GM12878 (cell line): Measurements from ENCODE around the gene RPUSD3. TPM values are rescaled to one million over a fixed set of nuclear protein-coding genes. Genes with fewer than 3 reads are reported as not detected.

Experiments used
- ATAC-seq: fragments of 200-7000 bp; cut with Tn5 transposase; 3 replicates; pipeline ENCODE4 v1.9.1; 2020; ENCODE audit warnings: mild to moderate bottlenecking, moderate library complexity
- BruUV-seq: library from RNA; stranded (reverse); fragments of 400-500 nt; replicated peaks from 2 replicates; lab custom pipeline; 2021; lab: Mats Ljungman, UMichigan
- CTCF ChIA-PET: fragments of 300-600 bp; sonication (Branson Sonifier 250); formaldehyde crosslinking; extraction: SDS; loops from one replicate; lab custom pipeline; 2021; ENCODE audit warnings: inconsistent platforms; lab: Yijun Ruan, JAX
- POLR2A ChIA-PET: fragments of 350-600 bp; formaldehyde crosslinking; extraction: SDS; loops from one replicate; lab custom pipeline; 2021; ENCODE audit warnings: inconsistent platforms; lab: Charles Lee
- RAD21 ChIA-PET: fragments of 300-600 bp; sonication (Branson Sonifier 250); formaldehyde crosslinking; loops from one replicate; lab custom pipeline; 2023; ENCODE audit warnings: antibody characterized with exemption; ENCODE audit not compliant: unreplicated experiment; lab: Charles Lee
- SMC1A ChIA-PET: fragments of 300-600 bp; sonication (Branson Sonifier 250); formaldehyde crosslinking; loops from one replicate; lab custom pipeline; 2023; ENCODE audit not compliant: unreplicated experiment, uncharacterized antibody; lab: Charles Lee
- DNase-seq: peaks from one replicate; pipeline ENCODE4 v3.0.0-alpha.2; 2011; ENCODE audit warnings: low read depth, low spot score
- FAIRE-seq: peaks from 3 replicates; lab custom pipeline; 2011; peaks lifted over from hg19 to GRCh38; lab: Jason Lieb, UNC
- H2AFZ ChIP-seq: 2 replicates; pipeline ENCODE4 v1.6.0; 2011; ENCODE audit warnings: low read depth, low read length, control low read depth; ENCODE audit not compliant: control insufficient read depth
- H3K27ac ChIP-seq: 2 replicates; pipeline ENCODE4 v1.5.1; 2011; ENCODE audit warnings: control low read depth; ENCODE audit not compliant: control insufficient read depth, insufficient read depth
- H3K27me3 ChIP-seq, 2 experiments: replicated peaks in 1 of 2; 2 replicates each; pipeline versions ENCODE4 v1.6.0 to v1.6.1; 2011; ENCODE audit warnings: low read length in 1 of 2; ENCODE audit not compliant: control insufficient read depth in 2 of 2, insufficient read depth in 2 of 2
- H3K36me3 ChIP-seq, 2 experiments: 2 replicates each; pipeline ENCODE4 v1.5.1; 2011; ENCODE audit warnings: low read length in 1 of 2; ENCODE audit not compliant: control insufficient read depth in 2 of 2, insufficient read depth in 2 of 2
- H3K4me1 ChIP-seq: 2 replicates; pipeline ENCODE4 v1.6.1; 2011; ENCODE audit warnings: mild to moderate bottlenecking, low read length, moderate library complexity, mixed read lengths; ENCODE audit not compliant: control insufficient read depth, insufficient read depth
- H3K4me2 ChIP-seq: 2 replicates; pipeline ENCODE4 v1.6.0; 2011; ENCODE audit warnings: control low read depth; ENCODE audit not compliant: control insufficient read depth, insufficient read depth
- H3K4me3 ChIP-seq: fragments of 200-600 bp; sonication (generic); 2 replicates; pipeline ENCODE4 v1.5.1; 2016
- H3K79me2 ChIP-seq: 2 replicates; pipeline ENCODE4 v1.6.0; 2011; ENCODE audit warnings: low read length; ENCODE audit not compliant: control insufficient read depth, insufficient read depth
- H3K9ac ChIP-seq: 2 replicates; pipeline ENCODE4 v1.8.0; 2011; ENCODE audit warnings: low read length, control low read depth, mixed read lengths; ENCODE audit not compliant: control insufficient read depth, insufficient read depth
- H3K9me3 ChIP-seq: replicated peaks from 3 replicates; pipeline ENCODE4 v1.5.1; 2011; ENCODE audit warnings: mild to moderate bottlenecking, low read length; ENCODE audit not compliant: control insufficient read depth, insufficient read depth
- H4K20me1 ChIP-seq: 2 replicates; pipeline ENCODE4 v1.6.0; 2011; ENCODE audit not compliant: control insufficient read depth, insufficient read depth
- ATF7 ChIP-seq: fragments of 450-650 bp; IDR thresholded peaks from 2 replicates; pipeline ENCODE4 v1.6.1; 2016; ENCODE audit warnings: low read depth, mild to moderate bottlenecking
- BRCA1 ChIP-seq: IDR thresholded peaks from 2 replicates; pipeline ENCODE4 v1.6.1; 2011; ENCODE audit warnings: low read depth, low read length, improper control_type of control experiment
- CREB1 ChIP-seq: IDR thresholded peaks from 2 replicates; pipeline ENCODE4 v1.6.1; 2012; ENCODE audit warnings: low read depth, mild to moderate bottlenecking, inconsistent platforms
- EGR1 ChIP-seq, 2 experiments: IDR thresholded peaks; 1 replicate in 1 of 2; 2 replicates in 1 of 2; pipeline ENCODE4 v1.6.1; 2011 to 2012; ENCODE audit warnings: low read depth in 2 of 2, low read length in 2 of 2, borderline replicate concordance in 1 of 2, mild to moderate bottlenecking in 1 of 2, moderate library complexity in 1 of 2
- EZH2 ChIP-seq: IDR thresholded peaks from 2 replicates; pipeline ENCODE4 v1.6.1; 2012; ENCODE audit warnings: low read depth, mild to moderate bottlenecking, control low read depth, inconsistent platforms, low read length, borderline replicate concordance; ENCODE audit not compliant: control insufficient read depth
- MEF2A ChIP-seq: IDR thresholded peaks from 2 replicates; pipeline ENCODE4 v1.6.1; 2011; ENCODE audit warnings: low read depth, mild to moderate bottlenecking, low read length, moderate library complexity; ENCODE audit not compliant: insufficient read depth
- MTA3 ChIP-seq: IDR thresholded peaks from 2 replicates; pipeline ENCODE4 v1.6.1; 2012; ENCODE audit warnings: low read length, inconsistent platforms, borderline replicate concordance
- NRF1 ChIP-seq: conservative IDR thresholded peaks from 2 replicates; pipeline ENCODE4 v1.6.1; 2011; ENCODE audit warnings: mild to moderate bottlenecking, low read depth, low read length, improper control_type of control experiment
- REST ChIP-seq: IDR thresholded peaks from 2 replicates; pipeline ENCODE4 v1.6.1; 2012; ENCODE audit warnings: mild to moderate bottlenecking, low read depth, low read length
- SMARCA5 ChIP-seq: fragments of 450-650 bp; IDR thresholded peaks from 2 replicates; pipeline ENCODE4 v1.6.1; 2017; ENCODE audit warnings: mild to moderate bottlenecking
- SREBF2 ChIP-seq: IDR thresholded peaks from 2 replicates; pipeline ENCODE4 v1.6.1; 2012; ENCODE audit warnings: mild to moderate bottlenecking, low read length
- TBL1XR1 ChIP-seq: IDR thresholded peaks from 2 replicates; pipeline ENCODE4 v1.6.1; 2012; ENCODE audit warnings: low read depth, low read length, improper control_type of control experiment
- ZBED1 ChIP-seq: IDR thresholded peaks from 2 replicates; pipeline ENCODE4 v1.6.1; 2016; ENCODE audit warnings: borderline replicate concordance
- ZSCAN29 ChIP-seq: fragments of 450-650 bp; IDR thresholded peaks from 2 replicates; pipeline ENCODE4 v1.6.1; 2017; ENCODE audit warnings: mild to moderate bottlenecking, moderate library complexity
- WGBS: methylation state at CpG from one replicate; pipeline ENCODE4 v1.1.6; 2016; ENCODE audit warnings: low lambda C conversion rate; ENCODE audit not compliant: insufficient replicate concordance, insufficient coverage; ENCODE audit errors: missing lambda C conversion rate; 5-methylcytosine and 5-hydroxymethylcytosine counted together
- in situ Hi-C: fragments of 300-500 bp; cut with MboI; formaldehyde crosslinking; loops from 9 replicates; pipeline ENCODE4 v1.14.3; 2018; ENCODE audit warnings: mixed read lengths
- intact Hi-C: fragments of 100-400 bp; cut with micrococcal nuclease; formaldehyde crosslinking; loops from one replicate; pipeline ENCODE4 v1.14.2; 2022; ENCODE audit not compliant: unreplicated experiment
- polyA plus RNA-seq, 11 experiments: library from polyadenylated mRNA; depleted of rRNA in 4 of 11; unstranded in 6 of 11; stranded (reverse) in 5 of 11; fragments of >200 nt; fragmentation: Nextera tagmentation in 4 of 11; fragmentation: Illumina TruSeq in 1 of 11; extraction: Ambion mirVana in 4 of 11; extraction: Trizol in 1 of 11; gene quantifications; 1 replicate in 1 of 11; 2 replicates in 10 of 11; pipeline versions ENCODE4 v1.2.1 to v1.2.3, GENCODE V29; 2011 to 2016; ENCODE audit warnings: inconsistent platforms in 2 of 11, missing spikeins in 2 of 11, low read depth in 1 of 11
- total RNA-seq, 4 experiments: library from RNA; depleted of rRNA in 3 of 4; stranded (reverse); fragments of >200 nt in 3 of 4; fragmentation: Illumina TruSeq in 1 of 4; extraction: Trizol in 1 of 4; gene quantifications; 2 replicates each; pipeline versions ENCODE4 v1.2.1 to v1.2.3, GENCODE V29; 2013 to 2021
- TF ChIP-seq, protein P1 (sequence below): fragments of 450-650 bp; IDR thresholded peaks from 2 replicates; pipeline ENCODE4 v1.6.1; 2018; ENCODE audit warnings: mild to moderate bottlenecking, low read depth, moderate library complexity; ENCODE audit not compliant: partially characterized antibody
- TF ChIP-seq, protein P2 (sequence below): fragments of 450-650 bp; IDR thresholded peaks from 2 replicates; pipeline ENCODE4 v1.6.1; 2017; ENCODE audit warnings: low read depth, mild to moderate bottlenecking, moderate library complexity
- TF ChIP-seq, protein P3 (sequence below): fragments of 450-650 bp; IDR thresholded peaks from 2 replicates; pipeline ENCODE4 v1.6.1; 2016; ENCODE audit warnings: mild to moderate bottlenecking

RPUSD3 gene
- total and polyA plus RNA-seq, 10 of the 15 experiments (the other 5 are each of a cell fraction or from before 2014, with no cell fraction given) = 6.4 to 72.9 (median 41.8) TPM

- peaks cover under 1 to 2% of the 10 kb centered on the region in 2 experiments; a peak in 2 of 4 replicates for H3K27me3 ChIP-seq
- no peaks in the 10 kb centered on the region for H3K4me1 ChIP-seq
- no TSS peak for BruUV-seq
- intact Hi-C loops = no loop called here
- in situ Hi-C loops = no loop called here
- SMC1A ChIA-PET = no interaction called here
- no peak overlapping the region for H3K4me3 ChIP-seq
- CTCF ChIA-PET = interaction anchor here (0.5 to 0.6 kb wide), 2 partner anchors 35 to 285 kb away, joined by 3 to 4 read pairs; no protein-coding TSS in a partner anchor
- H3K79me2 ChIP-seq = no peaks in the 10 kb centered on the region
- DNase-seq (no peak), ATAC-seq (no peak), FAIRE-seq (no peak)
- no peaks in the 10 kb centered on the region for H4K20me1 ChIP-seq
- POLR2A ChIA-PET = no interaction called here
- no peaks in the 10 kb centered on the region for H3K36me3 ChIP-seq
- 87% methylated on average over 8 of the region's 8 CpGs for WGBS
- no peak overlapping the region for H3K4me2 ChIP-seq
- no peak overlapping the region for H2AFZ ChIP-seq
- H3K9me3 ChIP-seq = no peaks in the 10 kb centered on the region
- no peak overlapping the region for H3K27ac ChIP-seq
- H3K9ac ChIP-seq = no peak overlapping the region
- RAD21 ChIA-PET = interaction anchor here (1.2 kb wide), 1 partner anchor 23 kb away, joined by 5 read pairs; no protein-coding TSS in a partner anchor
- TF ChIP-seq BRCA1 (no peak), ATF7 (no peak), EZH2 (no peak), TBL1XR1 (no peak), MTA3 (no peak), ZBED1 (no peak), CREB1 (no peak), MEF2A (no peak), EGR1 (IDR thresholded peaks at IDR 0.05; ENCODE audit: borderline replicate concordance in 1 of 2, low read depth in 2 of 2, low read length in 2 of 2) (no peak), REST (no peak), SMARCA5 (no peak), ZSCAN29 (no peak), NRF1 (no peak), SREBF2 (no peak)
- TF ChIP-seq, protein P1, sequence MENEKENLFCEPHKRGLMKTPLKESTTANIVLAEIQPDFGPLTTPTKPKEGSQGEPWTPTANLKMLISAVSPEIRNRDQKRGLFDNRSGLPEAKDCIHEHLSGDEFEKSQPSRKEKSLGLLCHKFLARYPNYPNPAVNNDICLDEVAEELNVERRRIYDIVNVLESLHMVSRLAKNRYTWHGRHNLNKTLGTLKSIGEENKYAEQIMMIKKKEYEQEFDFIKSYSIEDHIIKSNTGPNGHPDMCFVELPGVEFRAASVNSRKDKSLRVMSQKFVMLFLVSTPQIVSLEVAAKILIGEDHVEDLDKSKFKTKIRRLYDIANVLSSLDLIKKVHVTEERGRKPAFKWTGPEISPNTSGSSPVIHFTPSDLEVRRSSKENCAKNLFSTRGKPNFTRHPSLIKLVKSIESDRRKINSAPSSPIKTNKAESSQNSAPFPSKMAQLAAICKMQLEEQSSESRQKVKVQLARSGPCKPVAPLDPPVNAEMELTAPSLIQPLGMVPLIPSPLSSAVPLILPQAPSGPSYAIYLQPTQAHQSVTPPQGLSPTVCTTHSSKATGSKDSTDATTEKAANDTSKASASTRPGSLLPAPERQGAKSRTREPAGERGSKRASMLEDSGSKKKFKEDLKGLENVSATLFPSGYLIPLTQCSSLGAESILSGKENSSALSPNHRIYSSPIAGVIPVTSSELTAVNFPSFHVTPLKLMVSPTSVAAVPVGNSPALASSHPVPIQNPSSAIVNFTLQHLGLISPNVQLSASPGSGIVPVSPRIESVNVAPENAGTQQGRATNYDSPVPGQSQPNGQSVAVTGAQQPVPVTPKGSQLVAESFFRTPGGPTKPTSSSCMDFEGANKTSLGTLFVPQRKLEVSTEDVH = no peak
- TF ChIP-seq, protein P2, sequence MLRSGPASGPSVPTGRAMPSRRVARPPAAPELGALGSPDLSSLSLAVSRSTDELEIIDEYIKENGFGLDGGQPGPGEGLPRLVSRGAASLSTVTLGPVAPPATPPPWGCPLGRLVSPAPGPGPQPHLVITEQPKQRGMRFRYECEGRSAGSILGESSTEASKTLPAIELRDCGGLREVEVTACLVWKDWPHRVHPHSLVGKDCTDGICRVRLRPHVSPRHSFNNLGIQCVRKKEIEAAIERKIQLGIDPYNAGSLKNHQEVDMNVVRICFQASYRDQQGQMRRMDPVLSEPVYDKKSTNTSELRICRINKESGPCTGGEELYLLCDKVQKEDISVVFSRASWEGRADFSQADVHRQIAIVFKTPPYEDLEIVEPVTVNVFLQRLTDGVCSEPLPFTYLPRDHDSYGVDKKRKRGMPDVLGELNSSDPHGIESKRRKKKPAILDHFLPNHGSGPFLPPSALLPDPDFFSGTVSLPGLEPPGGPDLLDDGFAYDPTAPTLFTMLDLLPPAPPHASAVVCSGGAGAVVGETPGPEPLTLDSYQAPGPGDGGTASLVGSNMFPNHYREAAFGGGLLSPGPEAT = no peak
- TF ChIP-seq, protein P3, sequence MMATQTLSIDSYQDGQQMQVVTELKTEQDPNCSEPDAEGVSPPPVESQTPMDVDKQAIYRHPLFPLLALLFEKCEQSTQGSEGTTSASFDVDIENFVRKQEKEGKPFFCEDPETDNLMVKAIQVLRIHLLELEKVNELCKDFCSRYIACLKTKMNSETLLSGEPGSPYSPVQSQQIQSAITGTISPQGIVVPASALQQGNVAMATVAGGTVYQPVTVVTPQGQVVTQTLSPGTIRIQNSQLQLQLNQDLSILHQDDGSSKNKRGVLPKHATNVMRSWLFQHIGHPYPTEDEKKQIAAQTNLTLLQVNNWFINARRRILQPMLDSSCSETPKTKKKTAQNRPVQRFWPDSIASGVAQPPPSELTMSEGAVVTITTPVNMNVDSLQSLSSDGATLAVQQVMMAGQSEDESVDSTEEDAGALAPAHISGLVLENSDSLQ = no peak
These were observed 22.8 kb upstream of the RPUSD3 start for GRCh38 chr3:9866639-9867038.
